NCI-H2196 (cell line): ENCODE measurements around the gene PDCD11.
A peak's percentile ranks its signal among the peaks of the same experiment; 100 is the strongest.
"Not testable (repeated sequence)": the region's sequence is repeated elsewhere in the genome, so short reads cannot be mapped to it uniquely, and the experiment has no call there.

ENCODE experiments used
- DNase-seq: peaks from one replicate; lab custom pipeline; 2025; ENCODE audit not compliant: unreplicated experiment; lab: John Stamatoyannopoulos, UW

The PDCD11 gene

DNA sequence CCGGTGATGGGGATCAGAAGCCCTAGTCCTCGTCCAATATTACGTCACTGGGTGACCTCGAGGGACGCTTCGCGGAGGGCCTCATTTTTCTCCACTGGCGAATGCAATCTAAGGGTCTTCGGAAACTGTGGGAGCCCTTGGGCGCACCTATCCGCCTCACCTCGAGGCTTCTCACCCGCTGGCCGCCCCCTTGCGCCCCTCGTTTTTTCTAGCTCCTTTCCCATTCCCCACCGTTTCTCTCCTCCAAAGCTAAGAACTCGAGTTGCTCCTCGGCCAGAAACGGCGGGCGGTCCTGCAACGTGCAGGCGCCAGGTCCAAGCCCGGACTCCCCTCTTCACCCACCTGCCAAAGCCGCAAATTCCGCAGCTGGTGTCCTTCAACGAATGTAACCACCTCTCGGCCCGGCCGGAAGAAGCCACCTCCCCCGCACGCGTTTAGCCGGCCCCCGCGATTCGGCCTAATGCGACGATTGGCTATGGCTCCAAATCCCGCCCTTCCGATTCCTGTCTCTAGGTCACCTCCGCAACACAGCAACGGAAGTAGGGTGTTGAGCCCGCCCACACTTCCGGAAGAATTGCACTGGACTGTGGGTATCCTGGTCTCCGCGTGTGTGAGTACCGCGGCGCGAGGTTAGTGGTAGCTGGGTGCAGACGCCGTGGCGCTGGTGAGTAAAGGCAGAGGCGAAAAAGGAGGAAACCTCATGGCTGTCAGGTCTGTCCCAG is at the start of gene PDCD11, which contains the start of gene ATP5MK:
TSS of gene PDCD11 (plus strand) at position 560 of the 722 bp plus-strand sequence. CDS start 1,801 bp downstream, outside the sequence.
TSS of gene ATP5MK (minus strand) at position 409 of the 722 bp plus-strand sequence. CDS start 4,018 bp downstream, outside the sequence.
- DNase-seq: peak; percentile 90

GRCh38 chr10:103350175-103350516 is 46.3 kb upstream of the PDCD11 start:
- DNase-seq: no peak

DNA sequence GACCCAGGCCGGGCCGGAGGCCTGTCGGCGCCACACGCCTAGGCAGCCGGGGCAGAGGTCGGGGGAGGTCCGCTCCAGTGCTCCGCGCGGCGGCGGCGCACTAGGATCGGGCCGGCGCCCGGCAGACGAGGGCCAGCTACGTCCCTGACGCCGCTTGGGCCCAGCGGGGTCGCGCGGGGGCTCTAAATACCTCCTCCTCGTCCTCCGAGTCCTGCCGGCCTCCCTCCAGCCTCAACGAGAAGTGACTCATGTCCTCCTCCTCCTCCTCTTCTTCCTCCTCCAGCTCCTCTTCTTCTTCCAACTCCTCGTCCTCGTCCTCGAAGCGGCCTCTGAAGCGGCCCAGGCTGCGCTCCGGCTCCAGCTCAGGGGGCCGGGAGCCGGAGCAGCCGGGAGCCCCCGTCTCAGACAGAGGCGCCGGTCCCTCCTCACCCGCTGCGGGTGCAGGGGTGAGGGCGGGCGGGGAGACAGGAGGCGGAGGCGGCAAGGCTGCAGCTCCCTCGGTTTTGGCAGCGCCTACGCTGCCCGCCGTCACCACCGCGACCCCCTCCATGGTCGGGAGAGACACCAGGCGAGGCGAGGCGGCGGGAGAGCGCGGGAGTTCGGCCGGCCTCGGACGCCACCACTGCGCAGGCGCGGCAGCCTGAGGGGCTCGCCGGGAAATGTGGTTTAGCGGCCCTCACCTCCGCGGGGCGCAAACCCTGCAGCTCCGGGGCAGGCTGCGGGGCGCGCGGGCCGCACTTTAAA is 45.7 kb upstream of the PDCD11 start, which contains the start of gene PCGF6:
TSS of gene PCGF6 (minus strand) at position 624 of the 744 bp plus-strand sequence. CDS start at position 550, 74 bp downstream.
- peak; percentile 64 for DNase-seq

- no peak for DNase-seq
Observed at GRCh38 chr10:103353281-103353680, 43.1 kb upstream of the PDCD11 start.

- DNase-seq: not testable (repeated sequence)
Observed at GRCh38 chr10:103354567-103354966, 41.9 kb upstream of the PDCD11 start.

- no peak for DNase-seq
Observed at GRCh38 chr10:103355906-103356599, 40.4 kb upstream of the PDCD11 start.

GRCh38 chr10:103359493-103359892 is 36.9 kb upstream of the PDCD11 start:
- not testable (repeated sequence) for DNase-seq

- DNase-seq: not testable (repeated sequence)
Observed at GRCh38 chr10:103360791-103361190, 35.6 kb upstream of the PDCD11 start.

- DNase-seq: no peak
Observed at GRCh38 chr10:103367379-103367781, 29.0 kb upstream of the PDCD11 start.

DNA sequence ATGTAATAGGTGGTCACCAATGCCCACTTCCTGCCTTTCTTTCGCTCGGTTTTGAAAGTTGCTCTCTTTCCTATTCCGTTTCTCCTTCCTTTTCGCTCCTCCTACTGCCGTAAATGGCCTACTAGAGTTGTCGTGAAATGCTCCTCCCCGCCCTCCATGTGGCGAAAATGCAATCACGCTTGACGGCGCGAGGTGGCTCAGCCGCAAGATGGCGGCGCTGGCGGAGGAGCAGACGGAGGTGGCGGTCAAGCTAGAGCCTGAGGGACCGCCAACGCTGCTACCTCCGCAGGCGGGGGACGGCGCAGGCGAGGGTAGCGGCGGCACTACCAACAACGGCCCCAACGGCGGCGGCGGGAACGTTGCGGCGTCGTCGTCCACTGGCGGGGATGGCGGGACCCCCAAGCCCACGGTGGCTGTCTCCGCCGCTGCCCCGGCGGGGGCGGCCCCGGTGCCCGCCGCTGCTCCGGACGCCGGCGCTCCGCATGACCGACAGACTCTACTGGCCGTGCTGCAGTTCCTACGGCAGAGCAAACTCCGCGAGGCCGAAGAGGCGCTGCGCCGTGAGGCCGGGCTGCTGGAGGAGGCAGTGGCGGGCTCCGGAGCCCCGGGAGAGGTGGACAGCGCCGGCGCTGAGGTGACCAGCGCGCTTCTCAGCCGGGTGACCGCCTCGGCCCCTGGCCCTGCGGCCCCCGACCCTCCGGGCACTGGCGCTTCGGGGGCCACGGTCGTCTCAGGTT is 28.5 kb upstream of the PDCD11 start, which contains the start of gene TAF5:
TSS of gene TAF5 (plus strand) at position 195 of the 737 bp plus-strand sequence. CDS start at position 209, 14 bp downstream.
- DNase-seq: peak; percentile 81

GRCh38 chr10:103373544-103373943 is 22.9 kb upstream of the PDCD11 start:
- no peak for DNase-seq

DNA sequence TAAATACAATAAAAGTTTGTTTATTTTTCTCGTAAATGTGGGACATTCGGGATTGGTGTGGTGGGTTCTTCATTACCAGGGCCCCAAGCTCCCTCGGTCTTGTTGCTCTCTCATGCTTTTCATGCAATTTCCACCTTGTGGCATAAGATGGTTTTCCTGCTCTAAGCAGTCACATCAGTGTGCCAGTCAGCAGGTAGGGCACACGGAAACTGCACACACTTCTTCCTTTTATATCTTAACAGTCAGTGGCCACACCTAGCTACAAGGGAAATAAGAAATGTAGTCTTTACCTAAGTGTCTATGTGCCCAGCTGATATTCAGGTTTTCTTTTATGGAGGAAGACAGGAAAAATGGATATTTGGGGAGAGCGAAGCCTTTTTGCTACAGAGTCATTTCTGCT is 22.2 kb upstream of the PDCD11 start:
- DNase-seq: no peak

- no peak for DNase-seq
Observed at GRCh38 chr10:103382769-103383168, 13.7 kb upstream of the PDCD11 start.

DNA sequence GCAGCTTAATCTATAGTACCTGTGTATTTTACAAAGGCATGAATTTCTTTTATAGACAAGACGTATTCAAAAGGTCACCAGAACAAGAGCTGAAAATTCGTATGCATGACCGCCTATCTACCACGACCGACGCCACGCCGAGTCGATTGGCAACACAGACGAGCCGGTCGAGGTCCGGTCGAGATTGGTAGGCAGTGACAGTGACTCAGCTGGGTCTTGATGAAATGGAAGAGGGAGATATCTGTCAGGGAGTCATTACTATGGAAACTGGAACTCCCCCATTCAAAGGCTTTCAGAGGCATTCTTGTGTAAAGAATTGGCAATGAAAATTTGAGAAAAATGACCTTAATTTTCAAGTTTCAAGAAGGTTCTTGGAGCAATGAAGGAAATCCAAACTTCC is 2.2 kb upstream of the PDCD11 start:
- DNase-seq: no peak

GRCh38 chr10:103395754-103396066 is 716 bp upstream of the PDCD11 start:
- no peak for DNase-seq

- no peak for DNase-seq
Observed at GRCh38 chr10:103396789-103397087, 312 bp downstream of the PDCD11 start.

- DNase-seq: no peak
Observed at GRCh38 chr10:103397191-103397825, 882 bp downstream of the PDCD11 start.

DNA sequence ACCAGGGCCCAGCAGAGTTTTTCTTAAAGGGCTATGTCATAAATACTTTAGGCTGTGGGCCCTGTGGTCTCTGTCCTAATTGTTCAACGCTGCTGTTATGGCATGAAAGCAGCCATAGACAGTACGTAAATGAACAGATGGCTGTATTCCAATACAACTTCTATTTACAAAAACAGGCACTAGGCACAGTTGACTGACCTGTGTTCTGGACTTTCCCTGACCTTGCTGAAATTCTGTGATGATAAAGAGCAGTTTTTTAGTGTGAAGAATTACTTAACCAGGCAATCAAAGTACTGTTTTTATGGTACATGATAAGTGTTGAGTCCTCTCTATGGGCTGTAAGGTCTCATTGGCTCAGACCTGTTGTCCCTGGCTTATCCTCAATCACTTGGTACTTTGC is 17.1 kb downstream of the PDCD11 start:
- DNase-seq: no peak

DNA sequence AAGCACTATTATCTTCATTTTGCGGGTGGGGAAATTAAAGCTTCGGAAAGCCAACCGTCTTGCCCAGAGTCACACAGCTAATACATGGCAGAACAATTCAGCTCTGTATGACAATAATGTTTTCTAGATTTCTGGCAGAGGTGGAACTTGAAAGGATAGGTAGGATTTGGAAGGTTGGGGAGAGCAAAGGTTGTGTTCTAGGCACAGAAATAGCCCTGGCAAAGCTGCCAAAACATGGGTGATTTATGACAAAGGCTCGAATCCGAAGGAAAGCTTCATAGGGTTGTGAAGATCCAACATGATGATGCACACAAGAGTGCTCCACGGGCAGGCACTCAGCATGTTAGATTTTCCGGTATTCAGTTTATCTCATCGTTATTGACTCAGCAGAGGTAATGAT is 19.2 kb downstream of the PDCD11 start:
- DNase-seq: no peak

GRCh38 chr10:103416436-103417147 is 20.2 kb downstream of the PDCD11 start:
- DNase-seq: peak; percentile 44
